SU-DHL-6 (cell line): ENCODE measurements around the gene INSL3.

ENCODE experiments used
- CTCF ChIP-seq: fragments of 200-600 bp; sonication (generic); IDR thresholded peaks from one replicate; pipeline ENCODE4 v1.5.1; 2017; ENCODE audit warnings: antibody characterized with exemption, mild to moderate bottlenecking, low read length, moderate library complexity; ENCODE audit not compliant: insufficient read depth, poor library complexity, severe bottlenecking
- EZH2phosphoT487 ChIP-seq: fragments of 200-600 bp; sonication (generic), shearing (Covaris generic); conservative IDR thresholded peaks from 2 replicates; pipeline ENCODE4 v1.6.1; 2018; ENCODE audit warnings: mild to moderate bottlenecking, antibody characterized with exemption, low read length, moderate library complexity, mixed read lengths

GRCh38 chr19:17794731-17795494 is 26.4 kb downstream of the INSL3 start, which contains the start of gene B3GNT3:
- TF ChIP-seq CTCF (no peak), EZH2phosphoT487 (no peak)
